Upper lobe of right lung (tissue), 1 donor: ENCODE data around the gene IPO4. TPM values are rescaled to one million over a fixed set of nuclear protein-coding genes. Genes with fewer than 3 reads are reported as not detected.
"Not testable (repeated sequence)": the region's sequence is repeated elsewhere in the genome, so short reads cannot be mapped to it uniquely, and the experiment has no call there.

Experiments used
- ATAC-seq: fragments of 200-7000 bp; cut with Tn5 transposase; one replicate; pipeline ENCODE4 v1.9.1; 2020; ENCODE audit warnings: mild to moderate bottlenecking, moderate library complexity
- DNase-seq: peaks from one replicate; pipeline ENCODE4 v3.0.0-alpha.2; 2020
- H3K27ac ChIP-seq: fragments of 200-600 bp; one replicate; pipeline ENCODE4 v1.8.0; 2022
- H3K27me3 ChIP-seq: fragments of 200-600 bp; one replicate; pipeline ENCODE4 v1.8.0; 2022; ENCODE audit warnings: mild to moderate bottlenecking
- H3K36me3 ChIP-seq: fragments of 200-600 bp; one replicate; pipeline ENCODE4 v1.8.0; 2022
- H3K4me1 ChIP-seq: fragments of 200-600 bp; one replicate; pipeline ENCODE4 v1.8.0; 2022
- H3K4me3 ChIP-seq: fragments of 200-600 bp; one replicate; pipeline ENCODE4 v1.8.0; 2022; ENCODE audit warnings: mild to moderate bottlenecking
- H3K9me3 ChIP-seq: fragments of 200-600 bp; one replicate; pipeline ENCODE4 v1.8.0; 2022
- intact Hi-C: fragments of 100-400 bp; cut with DNase I; formaldehyde crosslinking; loops from one replicate; pipeline ENCODE4 v1.11.0; 2022
- total RNA-seq: library from RNA; stranded (reverse); fragmentation: NEBNext Ultra II Directional; extraction: Animal tissue kit (Norgen Biotek cat#: 25700); gene quantifications from one replicate; pipeline ENCODE4 v1.2.1, GENCODE V29; 2021
- TF ChIP-seq, protein P1 (sequence below): fragments of 200-600 bp; IDR thresholded peaks from one replicate; pipeline ENCODE4 v1.8.0; 2022; ENCODE audit warnings: antibody characterized with exemption
- donor health status: DM: no; HTN: yes; CAD: no; lungs with severe emphysema.

IPO4 gene
- total RNA-seq, 1 donor from 2014 or later: 25.1 TPM

- H3K27ac ChIP-seq: no peak overlapping the region
- intact Hi-C loops: no loop called here
- DNase-seq: no peak
- no peak overlapping the region for H3K4me3 ChIP-seq
- no peak for ATAC-seq
- TF ChIP-seq, protein P1, sequence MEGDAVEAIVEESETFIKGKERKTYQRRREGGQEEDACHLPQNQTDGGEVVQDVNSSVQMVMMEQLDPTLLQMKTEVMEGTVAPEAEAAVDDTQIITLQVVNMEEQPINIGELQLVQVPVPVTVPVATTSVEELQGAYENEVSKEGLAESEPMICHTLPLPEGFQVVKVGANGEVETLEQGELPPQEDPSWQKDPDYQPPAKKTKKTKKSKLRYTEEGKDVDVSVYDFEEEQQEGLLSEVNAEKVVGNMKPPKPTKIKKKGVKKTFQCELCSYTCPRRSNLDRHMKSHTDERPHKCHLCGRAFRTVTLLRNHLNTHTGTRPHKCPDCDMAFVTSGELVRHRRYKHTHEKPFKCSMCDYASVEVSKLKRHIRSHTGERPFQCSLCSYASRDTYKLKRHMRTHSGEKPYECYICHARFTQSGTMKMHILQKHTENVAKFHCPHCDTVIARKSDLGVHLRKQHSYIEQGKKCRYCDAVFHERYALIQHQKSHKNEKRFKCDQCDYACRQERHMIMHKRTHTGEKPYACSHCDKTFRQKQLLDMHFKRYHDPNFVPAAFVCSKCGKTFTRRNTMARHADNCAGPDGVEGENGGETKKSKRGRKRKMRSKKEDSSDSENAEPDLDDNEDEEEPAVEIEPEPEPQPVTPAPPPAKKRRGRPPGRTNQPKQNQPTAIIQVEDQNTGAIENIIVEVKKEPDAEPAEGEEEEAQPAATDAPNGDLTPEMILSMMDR: no peak
- no peaks in the 10 kb centered on the region for H3K9me3 ChIP-seq
- H3K27me3 ChIP-seq: no peaks in the 10 kb centered on the region
- peaks cover 57% of the 10 kb centered on the region for H3K36me3 ChIP-seq
- no peaks in the 10 kb centered on the region for H3K4me1 ChIP-seq
Measured at GRCh38 chr14:24204163-24205146, 15.8 kb upstream of the IPO4 start.

- H3K4me1 ChIP-seq, H3K9me3 ChIP-seq, ATAC-seq, DNase-seq, H3K27ac ChIP-seq, H3K27me3 ChIP-seq, H3K4me3 ChIP-seq, intact Hi-C loops: not testable (repeated sequence)
- H3K36me3 ChIP-seq: peaks cover 48% of the 10 kb centered on the region
Measured at GRCh38 chr14:24203249-24203886, 14.8 kb upstream of the IPO4 start.

DNA sequence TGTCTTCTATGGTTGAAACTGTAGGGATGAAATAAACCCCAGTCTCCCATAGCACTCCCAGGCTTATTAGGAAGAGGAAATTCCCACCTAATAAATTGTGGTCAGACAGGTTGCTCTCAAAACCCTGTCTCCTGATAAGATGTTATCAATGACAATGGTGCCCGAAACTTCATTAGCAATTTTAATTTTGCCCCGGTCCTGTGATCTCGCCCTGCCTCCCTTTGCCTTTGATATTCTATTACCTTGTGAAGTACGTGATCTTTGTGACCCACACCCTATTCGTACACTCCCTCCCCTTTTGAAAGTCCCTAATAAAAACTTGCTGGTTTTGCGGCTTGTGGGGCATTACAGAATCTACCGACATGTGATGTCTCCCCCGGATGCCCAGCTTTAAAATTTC lies 13.9 kb upstream of the IPO4 start:
- peaks cover 40% of the 10 kb centered on the region for H3K36me3 ChIP-seq
- ATAC-seq, H3K27ac ChIP-seq, H3K27me3 ChIP-seq, DNase-seq, H3K4me3 ChIP-seq, H3K9me3 ChIP-seq, intact Hi-C loops, H3K4me1 ChIP-seq: not testable (repeated sequence)

GRCh38 chr14:24198814-24199524 lies 10.4 kb upstream of the IPO4 start:
- H3K9me3 ChIP-seq: no peaks in the 10 kb centered on the region
- peaks cover 15% of the 10 kb centered on the region for H3K36me3 ChIP-seq
- TF ChIP-seq, protein P1: no peak
- DNase-seq (no peak), ATAC-seq (no peak)
- no peak overlapping the region for H3K27ac ChIP-seq
- no peaks in the 10 kb centered on the region for H3K27me3 ChIP-seq
- H3K4me1 ChIP-seq: peaks cover 23% of the 10 kb centered on the region
- intact Hi-C loops: no loop called here
- no peak overlapping the region for H3K4me3 ChIP-seq

DNA sequence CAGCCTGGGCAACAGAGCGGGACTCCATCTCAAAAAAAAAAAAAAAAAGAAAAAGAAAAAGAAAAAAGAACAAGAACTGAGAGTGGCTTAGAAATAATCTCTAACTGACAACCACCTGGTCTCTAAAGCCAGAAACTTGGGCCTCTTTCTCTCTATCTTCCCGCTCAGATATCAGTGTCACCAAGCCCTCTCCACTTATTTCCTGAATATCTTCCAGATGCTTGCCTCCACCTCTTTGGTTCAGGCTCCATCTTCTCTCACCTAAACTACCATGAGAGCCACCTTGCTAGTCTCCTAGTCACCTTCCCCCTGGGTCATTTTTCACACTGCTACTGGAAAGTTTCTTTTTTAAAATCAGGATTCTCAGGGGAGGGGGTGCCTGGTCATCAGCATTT lies 8.4 kb upstream of the IPO4 start:
- DNase-seq (no peak), ATAC-seq (no peak)
- Histone ChIP-seq H3K27ac (no peak overlapping the region), H3K36me3 (peaks cover 20% of the 10 kb centered on the region), H3K27me3 (no peaks in the 10 kb centered on the region), H3K9me3 (no peaks in the 10 kb centered on the region), H3K4me1 (peaks cover 25% of the 10 kb centered on the region), H3K4me3 (peak overlapping the region; percentile 89)
- intact Hi-C loops: no loop called here
- TF ChIP-seq, protein P1: no peak

- TF ChIP-seq, protein P1: no peak
Measured at GRCh38 chr14:24196071-24197055, 7.7 kb upstream of the IPO4 start.

More at GRCh38 chr14:24196071-24197055, 7.7 kb upstream of the IPO4 start:
- Histone ChIP-seq H3K4me1 (peaks cover 25% of the 10 kb centered on the region), H3K27me3 (no peaks in the 10 kb centered on the region), H3K4me3 (peak overlapping the region; percentile 89), H3K9me3 (no peaks in the 10 kb centered on the region), H3K36me3 (peaks cover 22% of the 10 kb centered on the region), H3K27ac (peak overlapping the region; percentile 100)
- ATAC-seq (peak; percentile 10), DNase-seq (no peak)
- intact Hi-C loops: no loop called here
